Smooth muscle cell of the brain vasculature (primary cell): ENCODE data around the gene NME8.

Source experiments
- DNase-seq: peaks from one replicate; pipeline ENCODE4 v3.0.0-alpha.2; 2012; ENCODE audit warnings: low read depth, low spot score

NME8 gene

DNA sequence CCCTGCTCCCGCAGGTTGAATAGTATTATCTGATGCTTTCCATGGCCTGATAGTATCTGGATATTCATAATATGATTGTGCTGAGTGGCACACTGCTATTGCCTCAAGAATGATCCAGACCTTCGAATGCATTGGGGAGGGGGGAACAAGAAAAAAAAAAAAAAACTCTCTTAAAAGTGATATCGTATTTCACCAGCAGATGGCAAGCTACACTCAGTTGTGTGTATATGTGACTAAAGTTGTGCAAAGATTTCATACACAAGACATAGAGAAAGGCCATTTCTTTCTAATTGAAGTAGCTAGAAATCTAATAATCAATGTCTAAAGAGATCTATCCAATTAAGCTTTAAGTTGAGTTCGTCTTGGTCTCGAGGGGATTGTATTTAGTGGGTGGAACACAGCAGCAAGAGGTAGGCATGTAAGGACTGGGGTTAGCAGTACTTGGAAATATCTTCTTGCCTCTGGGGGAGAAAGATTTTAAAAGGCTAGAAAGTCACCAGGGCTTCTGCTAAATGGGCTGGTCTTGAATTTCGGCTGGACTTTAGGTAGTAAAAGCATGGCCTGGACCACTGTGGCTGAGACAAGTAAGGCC is 52.9 kb downstream of the NME8 start:
- DNase-seq, result no peak

DNA sequence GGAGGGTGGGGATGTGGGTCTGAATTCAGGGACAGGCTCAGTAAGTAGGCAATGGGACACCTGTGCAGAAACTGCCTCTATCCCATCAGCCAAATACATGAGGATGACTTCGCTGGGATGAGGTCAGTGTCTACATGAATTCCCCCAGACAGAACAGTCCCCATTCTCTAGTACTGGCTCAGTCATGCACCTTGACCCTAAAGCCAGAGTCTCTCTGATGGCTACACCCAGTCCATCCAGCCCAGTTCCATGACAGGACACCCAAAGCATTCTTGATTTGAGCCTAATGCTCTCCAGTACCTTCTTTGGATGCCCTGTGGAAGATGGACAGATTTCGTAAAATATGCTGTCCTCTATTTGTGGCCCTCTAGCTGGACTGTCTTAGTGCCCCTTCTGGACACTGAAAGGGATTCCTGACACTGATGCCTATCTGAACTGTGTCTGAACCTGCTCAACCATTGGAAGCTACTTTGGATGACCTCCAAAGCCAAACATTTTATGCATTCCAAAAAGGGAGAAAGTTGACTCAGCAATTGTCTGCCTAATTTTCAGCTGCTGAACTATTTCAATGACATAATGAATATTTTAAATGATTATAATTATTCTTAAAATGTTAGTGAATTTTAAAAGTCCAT is 53.6 kb downstream of the NME8 start:
- DNase-seq, result no peak

GRCh38 chr7:37908221-37908788 is 59.9 kb downstream of the NME8 start:
- peak; percentile 74 for DNase-seq

- peak; percentile 62 for DNase-seq
Measured at GRCh38 chr7:37912756-37913155, 64.4 kb downstream of the NME8 start.

DNA sequence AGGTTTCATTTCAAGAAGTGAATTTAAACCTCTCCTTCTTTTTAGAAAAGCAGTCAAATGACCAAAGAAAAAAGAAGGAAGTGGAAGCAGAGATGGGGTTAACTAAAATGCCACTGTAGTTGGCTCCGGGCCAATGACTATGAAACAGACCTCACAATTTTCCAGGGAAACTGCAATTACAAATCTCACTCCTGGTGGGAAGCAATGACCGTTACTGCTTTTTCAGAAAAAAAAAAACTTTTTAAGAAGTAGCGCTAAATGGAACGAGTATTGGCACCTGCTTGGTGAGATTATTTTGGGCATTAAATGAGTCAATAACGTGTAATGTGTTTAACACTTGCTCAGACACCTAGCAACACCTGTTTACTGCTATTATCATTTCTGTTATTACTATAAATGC is 67.0 kb downstream of the NME8 start:
- DNase-seq, result no peak

DNA sequence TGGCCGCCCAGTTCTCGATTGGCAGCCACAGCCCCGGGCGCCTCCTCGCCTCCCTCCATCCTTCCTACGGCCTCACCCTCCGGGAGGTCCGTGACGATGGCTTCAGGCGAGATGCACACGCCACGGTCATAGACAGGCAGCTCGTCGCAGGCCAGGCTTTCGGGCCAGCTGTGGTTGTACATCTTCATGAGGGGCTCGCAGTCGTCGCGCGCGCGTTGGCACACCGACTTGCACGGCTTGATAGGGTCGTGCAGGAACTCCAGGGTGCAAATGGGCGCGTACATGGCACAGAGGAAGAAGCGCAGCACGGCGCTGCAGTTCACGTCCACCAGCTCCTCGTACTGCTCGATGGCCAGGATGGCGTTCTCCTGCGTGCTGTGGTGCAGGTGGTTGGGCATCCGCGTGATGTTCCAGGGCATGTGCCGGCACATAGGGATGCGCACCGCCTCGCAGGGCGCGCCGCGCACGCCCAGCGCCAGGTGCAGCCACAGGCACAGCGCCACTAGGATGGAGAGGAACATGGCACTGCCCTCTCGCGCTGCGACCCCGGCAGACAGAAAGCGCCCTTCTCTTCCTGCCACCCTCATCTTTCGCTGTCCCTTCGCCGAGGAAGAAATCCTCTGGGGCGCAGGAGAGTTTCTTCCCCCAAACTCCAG is 67.7 kb downstream of the NME8 start:
- no peak for DNase-seq

GRCh38 chr7:37916673-37917660 is 68.6 kb downstream of the NME8 start, which contains the start of gene SFRP4:
TSS of gene SFRP4 (minus strand) at chr7:37916817. CDS start at chr7:37916537, 280 bp downstream.
- no peak for DNase-seq

- DNase-seq, result no peak
Measured at GRCh38 chr7:37918526-37918925, 70.1 kb downstream of the NME8 start.

DNA sequence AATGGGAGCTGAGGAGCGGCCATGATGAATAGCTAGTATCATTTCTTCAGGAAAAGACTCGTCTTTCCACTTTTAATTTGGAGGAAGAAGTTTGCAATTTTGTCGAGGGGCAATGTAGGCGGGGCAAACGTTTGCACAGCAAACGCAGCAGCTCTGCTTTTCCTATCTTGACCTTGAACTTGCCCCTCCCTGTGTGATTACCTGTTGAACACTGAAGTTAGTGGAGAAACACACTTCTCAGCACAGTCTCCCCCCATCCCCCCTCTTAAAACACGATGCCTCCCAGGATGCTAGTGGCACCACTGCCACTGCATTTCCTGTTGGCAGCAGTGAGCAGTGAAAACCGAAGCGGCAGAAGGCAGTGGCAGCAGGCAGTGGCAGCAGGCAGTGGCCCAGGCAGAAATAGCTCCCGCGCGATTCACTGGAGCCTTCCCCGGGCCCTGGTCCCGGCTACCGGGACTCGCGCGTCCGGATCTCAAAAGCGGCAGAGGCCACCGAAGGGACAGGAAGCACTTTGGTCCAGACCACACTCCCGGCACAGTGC is 72.0 kb downstream of the NME8 start, which contains the start of gene EPDR1:
Gene EPDR1, plus strand, starts transcription at position 336 of the 544 bp plus-strand sequence. CDS start 300 bp downstream, outside the sequence.
- DNase-seq, result no peak

- no peak for DNase-seq
Measured at GRCh38 chr7:37920849-37921805, 72.7 kb downstream of the NME8 start.

DNA sequence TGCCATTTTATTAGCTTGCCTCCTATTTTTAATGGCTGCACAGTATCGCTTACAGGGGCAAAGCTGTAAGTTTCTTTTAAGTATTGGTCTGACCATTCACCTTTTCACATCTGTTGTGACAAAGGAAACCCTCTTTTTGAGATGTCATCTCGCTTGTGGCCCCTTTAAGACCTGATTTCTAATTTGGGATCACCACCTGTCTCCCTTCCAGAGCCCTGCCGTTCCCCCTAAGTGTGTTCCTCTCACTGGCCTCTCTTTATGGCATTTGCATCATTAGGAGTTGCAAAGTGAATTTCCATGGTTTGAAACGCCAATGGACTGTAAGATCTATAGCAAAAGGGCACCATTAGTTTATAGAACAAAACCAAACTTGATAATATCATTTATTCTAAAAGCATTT is 73.5 kb downstream of the NME8 start:
- DNase-seq, result no peak

GRCh38 chr7:37923996-37924395 is 75.6 kb downstream of the NME8 start:
- DNase-seq, result no peak

DNA sequence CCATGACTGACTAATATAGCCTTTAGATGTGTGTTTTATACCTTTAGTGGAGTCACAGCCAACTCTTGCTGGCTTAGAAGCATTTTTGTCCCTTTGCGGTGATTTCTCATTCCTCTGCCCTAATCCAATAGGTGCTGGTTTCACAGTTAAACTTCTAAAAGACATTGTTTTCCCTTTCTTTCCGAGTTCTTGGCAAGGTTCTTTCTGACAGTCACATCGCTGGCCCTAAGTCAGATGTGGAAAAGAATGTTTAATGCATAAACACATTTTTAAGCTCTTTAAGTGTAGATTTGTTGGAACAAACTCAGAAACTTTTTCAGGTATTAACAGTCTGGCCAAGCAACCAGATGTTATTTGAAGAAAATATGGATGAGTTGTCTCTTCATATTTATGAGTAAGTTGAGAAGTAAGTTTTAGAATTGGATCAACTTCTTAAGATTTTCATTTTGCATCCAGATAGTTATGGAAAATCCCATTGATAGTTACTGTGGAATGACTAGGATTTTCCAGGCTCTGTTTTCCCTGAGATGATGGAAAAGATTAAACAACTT is 76.2 kb downstream of the NME8 start:
- no peak for DNase-seq

DNA sequence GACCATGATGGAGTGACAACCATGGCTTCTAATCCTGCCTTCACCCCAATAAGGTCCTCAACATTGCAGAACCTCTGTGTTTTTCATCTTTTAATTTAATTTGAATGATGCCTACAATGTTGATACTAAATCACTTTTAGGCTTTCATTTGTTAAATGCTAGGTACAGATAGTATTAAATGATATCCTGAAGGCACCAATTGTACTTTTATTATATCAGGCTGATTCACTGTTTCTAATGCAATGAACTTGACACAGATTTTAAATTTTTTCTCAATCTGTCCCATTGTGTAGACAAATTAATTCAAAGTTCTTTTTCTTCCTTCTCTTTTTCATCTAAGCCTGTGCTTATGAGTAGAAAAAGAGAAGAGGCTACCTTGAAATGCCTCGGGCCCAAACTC is 77.2 kb downstream of the NME8 start:
- no peak for DNase-seq

GRCh38 chr7:37927773-37928444 is 79.5 kb downstream of the NME8 start:
- DNase-seq, result no peak

DNA sequence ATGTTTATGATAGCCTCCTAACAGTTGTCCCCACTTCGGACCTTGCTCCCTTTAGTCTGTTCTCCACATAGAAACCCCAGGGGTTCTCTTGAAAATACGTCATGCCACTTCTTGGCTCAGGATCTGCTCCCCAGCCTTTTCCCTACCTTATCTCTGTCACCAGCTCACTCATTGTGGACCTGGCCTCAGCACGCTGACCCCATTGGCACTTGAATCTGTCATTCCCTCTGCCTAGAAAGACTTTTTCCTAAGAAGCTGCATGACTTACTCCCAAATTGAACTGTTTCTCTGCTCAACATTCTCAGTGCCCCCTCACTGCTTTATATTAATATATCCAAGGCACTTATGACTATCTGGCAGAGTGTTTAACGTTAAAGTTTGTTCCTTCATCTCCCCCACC is 80.5 kb downstream of the NME8 start:
- no peak for DNase-seq

DNA sequence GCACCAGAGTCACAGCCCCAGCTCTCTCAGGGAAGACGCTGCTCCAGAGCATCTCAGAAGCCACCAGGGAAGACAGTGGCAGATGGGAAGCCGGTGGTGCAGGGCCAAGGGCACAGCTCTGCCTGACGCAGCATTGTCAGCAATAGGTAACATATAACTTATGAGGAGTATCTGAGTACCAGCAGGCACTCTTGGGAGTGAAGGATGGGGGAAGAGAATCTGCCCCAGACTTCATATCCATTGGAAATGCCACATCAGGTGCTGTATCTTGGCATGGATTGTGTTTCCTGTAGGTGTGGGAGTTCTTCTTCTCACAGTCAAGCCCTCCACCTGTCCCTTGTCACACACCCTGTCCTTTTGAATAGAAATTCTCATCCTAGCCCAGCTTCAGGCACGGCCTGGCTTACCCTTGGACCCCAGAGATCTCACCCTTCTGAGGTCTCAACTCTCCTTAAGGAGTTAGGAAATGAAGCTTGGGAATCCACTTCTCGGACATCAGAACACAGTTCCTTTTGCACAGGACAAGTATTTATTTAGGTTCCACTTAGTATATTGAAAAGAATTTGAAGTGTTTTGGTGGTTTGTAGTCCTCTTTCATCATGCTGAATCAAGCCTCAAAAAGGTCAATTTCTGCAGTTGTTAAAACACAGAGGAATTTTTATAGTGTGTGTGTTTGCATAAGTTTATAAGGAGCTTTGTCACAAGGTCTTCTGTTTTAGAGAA is 82.0 kb downstream of the NME8 start:
- DNase-seq, result no peak

- no peak for DNase-seq
Measured at GRCh38 chr7:37932543-37932942, 84.1 kb downstream of the NME8 start.
